ENCODE measurements around the gene NXPH4. TPM values are rescaled to one million over a fixed set of nuclear protein-coding genes. Genes with fewer than 3 reads are reported as not detected.

Gene NXPH4
- total RNA-seq, 1 donor from 2014 or later = 62.6 TPM

GRCh38 chr12:57239587-57240065 lies 23.0 kb downstream of the NXPH4 start:
- peak overlapping the region; percentile 91 for H3K4me3 Mint-ChIP-seq (ENCODE audit: unreplicated experiment)
- TF ChIP-seq, protein P1, sequence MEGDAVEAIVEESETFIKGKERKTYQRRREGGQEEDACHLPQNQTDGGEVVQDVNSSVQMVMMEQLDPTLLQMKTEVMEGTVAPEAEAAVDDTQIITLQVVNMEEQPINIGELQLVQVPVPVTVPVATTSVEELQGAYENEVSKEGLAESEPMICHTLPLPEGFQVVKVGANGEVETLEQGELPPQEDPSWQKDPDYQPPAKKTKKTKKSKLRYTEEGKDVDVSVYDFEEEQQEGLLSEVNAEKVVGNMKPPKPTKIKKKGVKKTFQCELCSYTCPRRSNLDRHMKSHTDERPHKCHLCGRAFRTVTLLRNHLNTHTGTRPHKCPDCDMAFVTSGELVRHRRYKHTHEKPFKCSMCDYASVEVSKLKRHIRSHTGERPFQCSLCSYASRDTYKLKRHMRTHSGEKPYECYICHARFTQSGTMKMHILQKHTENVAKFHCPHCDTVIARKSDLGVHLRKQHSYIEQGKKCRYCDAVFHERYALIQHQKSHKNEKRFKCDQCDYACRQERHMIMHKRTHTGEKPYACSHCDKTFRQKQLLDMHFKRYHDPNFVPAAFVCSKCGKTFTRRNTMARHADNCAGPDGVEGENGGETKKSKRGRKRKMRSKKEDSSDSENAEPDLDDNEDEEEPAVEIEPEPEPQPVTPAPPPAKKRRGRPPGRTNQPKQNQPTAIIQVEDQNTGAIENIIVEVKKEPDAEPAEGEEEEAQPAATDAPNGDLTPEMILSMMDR (IDR thresholded peaks at IDR 0.05) = no peak
- peaks cover under 1% of the 10 kb centered on the region for H3K36me3 Mint-ChIP-seq (ENCODE audit: unreplicated experiment)
- H3K4me1 Mint-ChIP-seq (ENCODE audit: unreplicated experiment) = peaks cover 78% of the 10 kb centered on the region
- H3K27me3 Mint-ChIP-seq (ENCODE audit: unreplicated experiment) = peaks cover 2% of the 10 kb centered on the region
- H3K27ac Mint-ChIP-seq (ENCODE audit: unreplicated experiment) = peak overlapping the region; percentile 91
- DNase-seq (ENCODE audit: extremely low spot score, unreplicated experiment) = no peak
- H3K9me3 Mint-ChIP-seq (ENCODE audit: unreplicated experiment) = no peaks in the 10 kb centered on the region

DNA sequence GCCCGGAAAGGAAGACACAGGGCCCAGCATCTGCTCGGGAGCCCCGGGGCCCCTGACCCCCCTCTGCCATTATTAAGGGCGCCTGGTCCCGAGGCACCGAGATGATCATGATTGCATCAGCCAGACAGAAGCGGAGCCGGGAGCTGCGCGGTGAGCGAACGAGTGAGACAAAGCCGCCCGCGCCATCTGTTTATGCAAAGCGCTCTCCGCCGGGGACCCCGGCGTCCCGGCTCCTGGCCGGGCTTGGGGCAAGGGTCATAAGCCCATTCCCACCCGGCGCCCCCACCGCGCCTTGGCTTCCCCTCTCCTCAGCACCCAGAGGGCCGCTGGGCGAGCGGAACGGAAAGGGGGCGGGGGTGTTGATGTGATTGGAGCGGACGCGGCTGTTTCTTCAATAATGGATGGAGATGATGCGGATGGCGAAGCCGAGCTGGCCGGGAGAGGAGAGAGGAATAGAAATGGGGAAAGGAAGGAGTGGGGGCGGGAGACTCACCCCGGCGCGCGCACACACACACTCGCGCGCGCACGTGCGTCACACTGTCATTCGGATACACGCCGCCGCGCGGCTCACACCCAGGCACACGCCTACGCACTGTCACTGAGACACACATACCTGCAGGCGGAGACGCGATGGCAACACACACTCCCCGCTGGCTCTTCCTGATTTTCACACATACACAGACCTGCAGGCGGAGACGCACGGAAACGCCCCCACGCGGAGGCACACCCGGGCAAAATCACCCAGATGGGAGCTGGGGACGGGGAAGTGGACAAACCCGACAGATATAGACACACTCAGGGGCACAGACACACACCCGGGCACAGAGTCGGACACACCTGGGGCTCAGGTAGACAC lies 23.7 kb downstream of the NXPH4 start:
- H3K36me3 Mint-ChIP-seq (ENCODE audit: unreplicated experiment) = peaks cover 1% of the 10 kb centered on the region
- H3K4me3 Mint-ChIP-seq (ENCODE audit: unreplicated experiment) = peak overlapping the region; percentile 91
- TF ChIP-seq, protein P1 (IDR thresholded peaks at IDR 0.05) = no peak
- peaks cover 2% of the 10 kb centered on the region for H3K27me3 Mint-ChIP-seq (ENCODE audit: unreplicated experiment)
- H3K4me1 Mint-ChIP-seq (ENCODE audit: unreplicated experiment) = peaks cover 71% of the 10 kb centered on the region
- peak overlapping the region; percentile 91 for H3K27ac Mint-ChIP-seq (ENCODE audit: unreplicated experiment)
- DNase-seq (ENCODE audit: extremely low spot score, unreplicated experiment) = no peak
- no peaks in the 10 kb centered on the region for H3K9me3 Mint-ChIP-seq (ENCODE audit: unreplicated experiment)

GRCh38 chr12:57240926-57241401 lies 24.4 kb downstream of the NXPH4 start:
- H3K27ac Mint-ChIP-seq (ENCODE audit: unreplicated experiment) = peak overlapping the region; percentile 91
- DNase-seq (ENCODE audit: extremely low spot score, unreplicated experiment) = no peak
- TF ChIP-seq, protein P1 (IDR thresholded peaks at IDR 0.05) = peak; percentile 11

DNA sequence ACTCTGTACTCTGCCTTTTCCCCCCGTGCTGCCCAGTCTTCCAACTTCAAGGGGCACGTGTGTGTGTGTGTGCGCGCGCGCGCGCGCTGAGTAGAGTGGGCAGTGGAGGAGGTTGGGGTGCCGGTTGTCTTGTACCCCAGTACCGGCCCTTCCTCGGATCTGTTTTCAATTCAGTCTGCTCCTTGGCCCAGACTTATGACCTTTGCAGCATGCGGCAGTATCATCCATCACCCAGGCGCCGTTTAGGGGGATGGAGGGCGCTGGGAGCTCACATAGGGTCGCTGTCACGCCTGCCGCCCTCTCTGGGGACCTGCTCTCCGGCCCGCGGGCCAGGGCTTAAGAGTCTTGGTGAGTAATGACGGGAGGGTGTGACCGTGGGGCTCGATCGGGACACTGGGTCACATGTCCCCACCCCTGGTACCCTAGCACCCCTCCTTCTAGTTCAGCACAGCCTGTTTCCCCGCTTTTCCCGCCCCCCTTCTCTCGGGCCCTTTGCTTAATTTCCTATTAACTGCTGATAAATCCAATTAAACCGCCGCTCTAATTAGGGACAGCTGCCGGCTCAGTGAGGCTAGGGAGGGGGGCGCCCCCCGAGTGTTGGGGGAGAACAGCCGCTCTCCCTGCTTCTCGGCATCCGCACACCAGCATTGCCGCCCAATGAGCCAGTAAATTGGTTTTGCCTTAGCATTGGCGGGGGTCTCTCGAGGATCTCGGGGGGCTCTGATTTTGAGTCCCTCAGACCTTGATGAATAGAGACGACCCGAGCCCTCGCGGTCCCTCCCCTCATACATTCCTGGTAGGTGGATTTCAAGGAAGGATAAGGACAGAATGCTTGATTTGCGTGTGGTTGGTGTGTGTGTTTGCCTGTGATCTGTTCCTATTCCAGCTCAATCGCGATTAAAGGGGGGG lies 25.1 kb downstream of the NXPH4 start:
- Mint-ChIP-seq H3K27me3 (ENCODE audit: unreplicated experiment) (peaks cover 2% of the 10 kb centered on the region), H3K4me1 (ENCODE audit: unreplicated experiment) (peaks cover 62% of the 10 kb centered on the region), H3K27ac (ENCODE audit: unreplicated experiment) (no peak overlapping the region), H3K9me3 (ENCODE audit: unreplicated experiment) (no peaks in the 10 kb centered on the region), H3K36me3 (ENCODE audit: unreplicated experiment) (peaks cover 1% of the 10 kb centered on the region), H3K4me3 (ENCODE audit: unreplicated experiment) (peak overlapping the region; percentile 91)
- DNase-seq (ENCODE audit: extremely low spot score, unreplicated experiment) = no peak
- TF ChIP-seq, protein P1 (IDR thresholded peaks at IDR 0.05) = no peak

More at GRCh38 chr12:57240926-57241401, 24.4 kb downstream of the NXPH4 start:
- H3K4me3 Mint-ChIP-seq (ENCODE audit: unreplicated experiment) = peak overlapping the region; percentile 91
- H3K36me3 Mint-ChIP-seq (ENCODE audit: unreplicated experiment) = peaks cover 1% of the 10 kb centered on the region
- peaks cover 66% of the 10 kb centered on the region for H3K4me1 Mint-ChIP-seq (ENCODE audit: unreplicated experiment)
- H3K27me3 Mint-ChIP-seq (ENCODE audit: unreplicated experiment) = peaks cover 2% of the 10 kb centered on the region
- H3K9me3 Mint-ChIP-seq (ENCODE audit: unreplicated experiment) = no peaks in the 10 kb centered on the region

All from osteocyte (in vitro differentiated cells).